GM13977 (cell line): ENCODE measurements around the gene CACNG3.
"Not testable (repeated sequence)": the region's sequence is repeated elsewhere in the genome, so short reads cannot be mapped to it uniquely, and the experiment has no call there.

Experiments
- DNase-seq: peaks from one replicate; pipeline ENCODE4 v3.0.0; 2012; ENCODE audit warnings: low spot score
- CTCF ChIP-seq: IDR thresholded peaks from 2 replicates; pipeline ENCODE4 v1.5.1; 2012; ENCODE audit warnings: mild to moderate bottlenecking, control low read depth; ENCODE audit not compliant: insufficient read depth; ENCODE audit errors: extremely low read depth, missing control alignments
- in situ Hi-C: fragments of 300-500 bp; cut with MboI; formaldehyde crosslinking; loops from one replicate; pipeline ENCODE4 v1.12.0; 2022; ENCODE audit warnings: low sequenced_read_pairs, low pct_unique_long_range_greater_than_20kb, mixed read lengths, inconsistent platforms; ENCODE audit not compliant: unreplicated experiment

Gene CACNG3

DNA sequence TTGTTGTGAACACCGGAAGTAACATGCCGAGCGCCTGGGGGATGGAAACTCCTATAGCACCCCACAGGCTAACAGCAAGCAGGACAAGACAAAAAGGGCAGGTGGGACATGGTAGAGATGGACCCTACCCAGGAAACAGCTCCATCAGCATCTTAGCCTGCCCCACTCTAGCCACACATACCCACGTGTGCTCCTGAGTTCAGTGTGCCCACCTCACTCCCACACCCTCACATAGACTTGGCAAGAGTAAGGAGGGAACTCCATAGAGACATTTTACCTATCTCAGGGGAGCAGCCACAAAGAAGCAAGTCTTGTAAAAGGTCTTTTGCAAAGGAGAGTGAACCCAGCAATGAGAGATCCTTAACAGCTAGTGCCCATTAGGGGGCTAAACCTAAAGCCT, 37.8 kb upstream of the CACNG3 start:
- no peak for TF ChIP-seq CTCF
- in situ Hi-C loops: no loop called here
- DNase-seq: no peak

GRCh38 chr16:24221219-24221618, 34.9 kb upstream of the CACNG3 start:
- in situ Hi-C loops: no loop called here
- TF ChIP-seq CTCF: no peak
- no peak for DNase-seq

DNA sequence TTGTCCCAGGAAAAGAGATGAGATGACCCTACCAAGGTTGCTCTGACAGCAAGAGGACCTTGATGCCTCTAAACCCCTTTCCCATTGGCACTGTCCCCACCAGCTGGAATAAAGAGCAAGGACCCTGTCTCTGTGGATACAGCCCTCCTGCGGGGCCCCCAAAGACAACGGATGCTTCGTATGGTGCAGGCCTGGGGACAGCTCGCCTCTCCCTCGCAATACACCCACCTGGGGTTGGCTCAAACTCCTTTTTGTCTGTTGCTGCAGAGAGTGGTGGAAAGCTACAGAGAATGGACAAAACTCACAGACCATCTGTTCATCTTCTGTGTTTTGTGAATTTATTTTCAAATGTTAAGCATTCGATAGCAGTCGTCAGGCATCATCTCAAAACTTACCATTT, 27.6 kb upstream of the CACNG3 start:
- TF ChIP-seq CTCF: no peak
- in situ Hi-C loops: no loop called here

DNA sequence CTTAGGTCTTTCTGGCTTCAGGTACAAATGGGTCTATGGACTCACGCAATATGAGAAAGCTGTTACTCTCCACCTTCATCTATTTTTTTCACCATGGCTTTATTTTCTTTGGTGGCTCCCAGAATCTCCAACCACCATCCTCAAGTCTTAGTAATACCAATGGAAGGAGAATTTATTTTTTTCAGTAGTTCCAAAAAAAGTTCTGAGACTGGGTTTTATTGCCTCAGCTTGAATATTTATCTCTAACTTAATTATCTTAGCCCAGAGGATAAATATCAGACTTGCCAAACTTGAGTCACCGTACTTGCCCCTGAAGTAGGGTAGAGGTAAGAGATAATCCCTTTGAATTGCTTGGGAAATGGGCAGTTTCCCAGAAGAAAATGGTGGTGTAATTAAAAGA, 23.2 kb upstream of the CACNG3 start:
- in situ Hi-C loops: no loop called here
- TF ChIP-seq CTCF: no peak

More for the DNA sequence above, 27.6 kb upstream of the CACNG3 start:
- no peak for DNase-seq

GRCh38 chr16:24234737-24235136, 21.4 kb upstream of the CACNG3 start:
- no peak for DNase-seq
- in situ Hi-C loops: no loop called here
- no peak for TF ChIP-seq CTCF

More for the DNA sequence above, 23.2 kb upstream of the CACNG3 start:
- DNase-seq: no peak

DNA sequence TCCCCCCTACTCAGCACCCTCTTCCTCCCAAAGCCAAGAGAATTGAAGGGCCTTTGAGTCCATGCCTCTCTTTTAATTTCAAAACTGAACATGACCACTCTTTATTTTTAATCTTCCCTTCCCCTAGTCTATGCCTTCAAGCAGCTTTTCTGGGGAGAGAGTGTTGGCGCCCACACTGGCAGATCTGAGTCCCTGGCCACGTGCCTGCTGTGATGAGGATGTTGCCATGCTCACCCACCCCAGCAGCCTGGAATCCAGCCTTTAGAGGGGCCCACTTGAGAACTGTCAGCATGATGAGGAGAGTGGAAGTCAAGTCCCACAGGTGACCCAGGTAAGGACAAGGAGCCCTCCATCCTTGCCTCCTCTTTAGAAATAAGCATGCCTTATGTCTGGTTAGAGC, 20.3 kb upstream of the CACNG3 start:
- no peak for DNase-seq
- TF ChIP-seq CTCF: no peak
- in situ Hi-C loops: no loop called here

DNA sequence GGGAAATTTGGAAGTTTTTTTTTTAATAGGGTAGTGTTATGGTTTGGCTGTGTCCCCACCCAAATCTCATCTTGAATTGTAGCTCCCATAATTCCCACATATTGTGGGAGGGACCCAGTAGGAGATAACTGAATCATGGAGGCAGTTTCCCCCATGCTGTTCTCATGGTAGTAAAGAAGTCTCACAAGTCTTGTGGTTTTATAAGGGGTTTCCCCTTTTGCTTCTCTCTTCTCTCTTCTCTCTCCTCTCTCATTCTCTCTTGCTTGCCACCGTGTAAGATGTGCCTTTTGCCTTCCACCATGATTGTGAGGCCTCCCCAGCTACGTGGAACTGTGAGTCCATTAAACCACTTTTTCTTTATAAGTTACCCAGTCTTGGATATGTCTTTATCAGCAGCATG, 17.3 kb upstream of the CACNG3 start:
- DNase-seq, in situ Hi-C loops: not testable (repeated sequence)
